Activated CD8-positive, alpha-beta T cell treated with anti-CD3 and anti-CD28 coated beads for 36 hours (primary cell): ENCODE data around the gene SPOCD1. TPM values are rescaled to one million over a fixed set of nuclear protein-coding genes. Genes with fewer than 3 reads are reported as not detected.

Experiments
- ATAC-seq: fragments of 200-7000 bp; cut with Tn5 transposase; one replicate; pipeline ENCODE4 v1.10.0; 2021; ENCODE audit warnings: mild to moderate bottlenecking, moderate library complexity
- CTCF ChIA-PET: fragments of 350-600 bp; sonication (Branson Sonifier 250); formaldehyde crosslinking; loops from one replicate; lab custom pipeline; 2021; ENCODE audit warnings: antibody characterized with exemption; lab: Charles Lee
- POLR2A ChIA-PET: fragments of 350-600 bp; sonication (Branson Sonifier 250); formaldehyde crosslinking; loops from one replicate; lab custom pipeline; 2021; ENCODE audit warnings: antibody characterized with exemption; lab: Charles Lee
- DNase-seq: peaks from one replicate; pipeline ENCODE4 v3.0.0-alpha.2; 2020
- H3K27ac Mint-ChIP-seq: one replicate; pipeline ENCODE4 v1.8.0; 2021; ENCODE audit warnings: mild to moderate bottlenecking, mixed read lengths
- H3K27me3 Mint-ChIP-seq: one replicate; pipeline ENCODE4 v1.8.0; 2021; ENCODE audit warnings: mixed read lengths
- H3K36me3 Mint-ChIP-seq: one replicate; pipeline ENCODE4 v1.8.0; 2021; ENCODE audit warnings: low read depth, mixed read lengths
- H3K4me1 Mint-ChIP-seq: one replicate; pipeline ENCODE4 v1.8.0; 2021; ENCODE audit warnings: low read depth, mixed read lengths
- H3K4me3 Mint-ChIP-seq: one replicate; pipeline ENCODE4 v1.8.0; 2021; ENCODE audit warnings: mild to moderate bottlenecking, moderate library complexity, mixed read lengths
- H3K9me3 Mint-ChIP-seq: one replicate; pipeline ENCODE4 v1.8.0; 2021; ENCODE audit warnings: mixed read lengths
- CTCF ChIP-seq: fragments of 200-600 bp; IDR thresholded peaks from one replicate; pipeline ENCODE4 v1.8.0; 2022; ENCODE audit warnings: antibody characterized with exemption, mild to moderate bottlenecking
- intact Hi-C: fragments of 100-400 bp; cut with micrococcal nuclease; formaldehyde crosslinking; loops from one replicate; pipeline ENCODE4 v1.10.0; 2022
- total RNA-seq, 2 experiments: library from RNA; stranded (reverse); gene quantifications; one replicate each; pipeline ENCODE4 v1.2.3, GENCODE V29; 2021

Gene SPOCD1
- total RNA-seq, 2 experiments from 2014 or later = not detected

GRCh38 chr1:31811605-31812004, 4.2 kb downstream of the SPOCD1 start:
- CTCF ChIA-PET = interaction anchor here (1.1 to 9.6 kb wide), 2 partner anchors 11 to 152 kb away, joined by 4 to 88 read pairs; no protein-coding TSS in a partner anchor
- ATAC-seq (no peak), DNase-seq (no peak)
- no peak for TF ChIP-seq CTCF
- H3K4me1 Mint-ChIP-seq = peaks cover 11% of the 10 kb centered on the region
- intact Hi-C loops = no loop called here
- no peak overlapping the region for H3K27ac Mint-ChIP-seq
- H3K27me3 Mint-ChIP-seq = no peaks in the 10 kb centered on the region
- POLR2A ChIA-PET = interaction anchor here (0.6 to 0.9 kb wide), 3 partner anchors 132 to 538 kb away, joined by 3 to 5 read pairs (median 4); no protein-coding TSS in a partner anchor
- no peaks in the 10 kb centered on the region for H3K9me3 Mint-ChIP-seq
- H3K36me3 Mint-ChIP-seq = no peaks in the 10 kb centered on the region
- H3K4me3 Mint-ChIP-seq = no peak overlapping the region

DNA sequence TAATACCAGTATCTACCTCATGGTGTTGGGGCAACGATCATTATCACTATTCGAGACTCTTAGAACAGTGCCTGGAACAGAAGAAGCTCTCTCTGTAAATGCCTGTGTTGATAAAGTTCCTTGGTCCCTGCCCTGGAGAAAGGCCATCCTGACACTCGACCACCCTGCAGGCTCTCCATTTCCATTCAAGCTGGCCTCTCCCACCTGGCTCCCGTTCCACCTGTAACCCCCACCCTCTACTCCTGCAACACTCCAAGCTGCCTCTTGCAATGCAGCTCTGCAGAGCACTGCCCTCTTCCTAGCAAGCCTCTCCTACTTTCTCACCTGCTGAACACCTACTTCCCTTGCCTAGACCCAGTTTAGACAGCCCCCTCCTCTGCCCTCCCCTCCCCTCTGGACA, 6.1 kb downstream of the SPOCD1 start:
- Mint-ChIP-seq H3K4me1 (peaks cover 6% of the 10 kb centered on the region), H3K36me3 (no peaks in the 10 kb centered on the region), H3K4me3 (no peak overlapping the region), H3K27ac (no peak overlapping the region), H3K27me3 (no peaks in the 10 kb centered on the region), H3K9me3 (no peaks in the 10 kb centered on the region)
- intact Hi-C loops = no loop called here
- CTCF ChIA-PET = no interaction called here
- ATAC-seq (no peak), DNase-seq (no peak)
- POLR2A ChIA-PET = no interaction called here
- TF ChIP-seq CTCF = no peak

DNA sequence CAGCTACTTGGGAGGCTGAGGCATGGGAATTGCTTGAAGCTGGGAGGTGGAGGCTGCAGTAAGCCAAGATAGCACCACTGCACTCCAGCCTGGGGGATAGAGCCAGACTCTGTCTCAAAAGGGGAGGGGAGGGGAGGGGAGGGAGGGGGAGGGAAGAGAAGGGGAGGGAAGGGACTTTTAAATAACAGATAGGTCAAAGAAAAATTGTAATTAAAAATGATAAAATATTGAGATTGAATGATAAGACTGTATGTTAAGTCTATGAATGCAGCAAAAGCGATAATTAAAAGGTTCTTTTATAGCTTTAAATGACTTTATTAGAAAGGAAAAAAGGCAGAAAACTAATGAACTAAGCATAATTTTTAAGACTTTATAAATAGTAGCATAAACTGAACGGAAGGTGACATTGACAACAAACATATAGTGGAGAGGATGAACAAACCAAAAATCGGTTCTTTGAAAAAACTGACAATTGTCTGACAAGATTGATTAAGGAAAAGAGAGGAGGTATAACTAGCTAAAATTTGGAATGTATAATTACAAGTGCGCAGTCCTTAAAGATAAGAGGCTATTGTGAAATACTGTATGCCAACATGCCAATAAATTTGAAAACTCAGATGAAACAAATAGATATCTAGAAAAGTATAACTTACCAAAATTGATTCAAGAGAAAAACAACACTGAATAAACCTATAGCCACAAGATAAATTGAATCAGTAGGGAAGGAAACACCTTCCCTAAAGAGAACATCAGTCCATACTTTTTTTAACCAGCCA, 8.4 kb downstream of the SPOCD1 start:
- H3K27me3 Mint-ChIP-seq = no peaks in the 10 kb centered on the region
- ATAC-seq = no peak
- POLR2A ChIA-PET = interaction anchor here (0.6 kb wide), 1 partner anchor 80 kb away, joined by 3 read pairs; no protein-coding TSS in a partner anchor
- TF ChIP-seq CTCF = no peak
- H3K27ac Mint-ChIP-seq = no peak overlapping the region
- no peak for DNase-seq
- no peaks in the 10 kb centered on the region for H3K36me3 Mint-ChIP-seq
- intact Hi-C loops = no loop called here
- H3K4me3 Mint-ChIP-seq = no peak overlapping the region
- no peaks in the 10 kb centered on the region for H3K9me3 Mint-ChIP-seq
- CTCF ChIA-PET = interaction anchor here (0.7 kb wide), 1 partner anchor 8 kb away, joined by 3 read pairs; the partner anchor contains the start of gene SPOCD1
- H3K4me1 Mint-ChIP-seq = peaks cover 12% of the 10 kb centered on the region

- POLR2A ChIA-PET = interaction anchor here (0.7 to 1.1 kb wide), 2 partner anchors 230 to 303 kb away, joined by 3 to 4 read pairs; no protein-coding TSS in a partner anchor
- ATAC-seq = no peak
- CTCF ChIA-PET = interaction anchor here (1.3 to 4.6 kb wide), 2 partner anchors 16 to 159 kb away, joined by 4 to 31 read pairs; no protein-coding TSS in a partner anchor
- no peak overlapping the region for H3K4me3 Mint-ChIP-seq
- no peak overlapping the region for H3K27ac Mint-ChIP-seq
- peaks cover 9% of the 10 kb centered on the region for H3K4me1 Mint-ChIP-seq
- intact Hi-C loops = no loop called here
- no peaks in the 10 kb centered on the region for H3K36me3 Mint-ChIP-seq
- TF ChIP-seq CTCF = no peak
- no peaks in the 10 kb centered on the region for H3K9me3 Mint-ChIP-seq
- no peaks in the 10 kb centered on the region for H3K27me3 Mint-ChIP-seq
- DNase-seq = no peak
These were observed 10.5 kb downstream of the SPOCD1 start for GRCh38 chr1:31805318-31805717.

- DNase-seq (no peak), ATAC-seq (no peak)
- no peak overlapping the region for H3K27ac Mint-ChIP-seq
- POLR2A ChIA-PET = interaction anchor here (1.1 kb wide), 1 partner anchor 11 kb away, joined by 7 read pairs; no protein-coding TSS in a partner anchor
- TF ChIP-seq CTCF = no peak
- no peaks in the 10 kb centered on the region for H3K36me3 Mint-ChIP-seq
- no peaks in the 10 kb centered on the region for H3K27me3 Mint-ChIP-seq
- CTCF ChIA-PET = interaction anchor here (0.8 to 4.6 kb wide), 5 partner anchors 12 to 199 kb away, joined by 3 to 31 read pairs (median 5); partner anchors contain the start of gene SPOCD1
- H3K4me3 Mint-ChIP-seq = no peak overlapping the region
- H3K9me3 Mint-ChIP-seq = no peaks in the 10 kb centered on the region
- intact Hi-C loops = no loop called here
- peaks cover 9% of the 10 kb centered on the region for H3K4me1 Mint-ChIP-seq
These were observed 11.7 kb downstream of the SPOCD1 start for GRCh38 chr1:31804098-31804497.
